HFFc6 (cell line): ENCODE data around the gene PAMR1. TPM values are rescaled to one million over a fixed set of nuclear protein-coding genes. Genes with fewer than 3 reads are reported as not detected.

Experiments
- DNase-seq: peaks from one replicate; pipeline ENCODE4 v3.0.0-alpha.2; 2018
- H3K27ac Mint-ChIP-seq: 2 replicates; pipeline ENCODE4 v1.8.0; 2020; ENCODE audit warnings: mild to moderate bottlenecking, mixed read lengths
- H3K27me3 Mint-ChIP-seq: 2 replicates; pipeline ENCODE4 v1.8.0; 2021; ENCODE audit warnings: mild to moderate bottlenecking, moderate library complexity, mixed read lengths; ENCODE audit not compliant: insufficient read depth
- H3K36me3 Mint-ChIP-seq: 2 replicates; pipeline ENCODE4 v1.8.0; 2021; ENCODE audit warnings: low read depth, mixed read lengths
- H3K4me1 Mint-ChIP-seq: 2 replicates; pipeline ENCODE4 v1.8.0; 2020; ENCODE audit warnings: low read depth, mixed read lengths
- H3K4me3 Mint-ChIP-seq: 2 replicates; pipeline ENCODE4 v1.8.0; 2020; ENCODE audit warnings: mild to moderate bottlenecking, moderate library complexity, mixed read lengths
- H3K9me3 Mint-ChIP-seq: 2 replicates; pipeline ENCODE4 v1.8.0; 2020; ENCODE audit warnings: mild to moderate bottlenecking, mixed read lengths
- total RNA-seq, 6 experiments: library from RNA; stranded (reverse); fragmentation: NEBNext Ultra II Directional; extraction: Animal tissue kit (Norgen Biotek cat#: 25700); gene quantifications; 2 replicates in 1 of 6; 3 replicates in 5 of 6; pipeline ENCODE4 v1.2.3, GENCODE V29; 2021
- TF ChIP-seq, protein P1 (sequence below): fragments of 200-600 bp; sonication (generic); IDR thresholded peaks from 2 replicates; pipeline ENCODE4 v1.5.0; 2021; ENCODE audit warnings: antibody characterized with exemption, mild to moderate bottlenecking

PAMR1 gene
- total RNA-seq, 6 experiments from 2014 or later = 151 to 209 (median 191) TPM

DNA sequence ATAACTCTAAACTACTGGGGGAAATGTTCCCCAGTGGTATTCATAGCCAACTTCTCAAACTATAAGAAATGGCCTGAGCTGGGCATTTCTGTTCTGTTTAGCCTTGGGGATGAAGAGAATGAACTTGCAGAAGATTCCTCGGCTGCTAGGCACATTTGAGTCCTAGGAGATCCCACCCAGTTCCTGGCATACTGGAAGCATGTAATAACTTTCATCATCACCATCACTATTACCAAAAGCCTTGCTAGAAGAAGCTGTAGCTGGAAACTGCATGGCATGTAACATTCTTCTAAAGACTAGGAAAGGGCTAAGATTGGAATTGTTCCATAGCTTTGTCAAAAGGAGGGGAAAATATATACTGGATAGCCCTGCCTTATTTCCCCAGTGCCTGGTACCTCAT is 65.9 kb downstream of the PAMR1 start:
- Mint-ChIP-seq H3K27me3 (no peaks in the 10 kb centered on the region), H3K4me3 (no peak overlapping the region)
- TF ChIP-seq, protein P1, sequence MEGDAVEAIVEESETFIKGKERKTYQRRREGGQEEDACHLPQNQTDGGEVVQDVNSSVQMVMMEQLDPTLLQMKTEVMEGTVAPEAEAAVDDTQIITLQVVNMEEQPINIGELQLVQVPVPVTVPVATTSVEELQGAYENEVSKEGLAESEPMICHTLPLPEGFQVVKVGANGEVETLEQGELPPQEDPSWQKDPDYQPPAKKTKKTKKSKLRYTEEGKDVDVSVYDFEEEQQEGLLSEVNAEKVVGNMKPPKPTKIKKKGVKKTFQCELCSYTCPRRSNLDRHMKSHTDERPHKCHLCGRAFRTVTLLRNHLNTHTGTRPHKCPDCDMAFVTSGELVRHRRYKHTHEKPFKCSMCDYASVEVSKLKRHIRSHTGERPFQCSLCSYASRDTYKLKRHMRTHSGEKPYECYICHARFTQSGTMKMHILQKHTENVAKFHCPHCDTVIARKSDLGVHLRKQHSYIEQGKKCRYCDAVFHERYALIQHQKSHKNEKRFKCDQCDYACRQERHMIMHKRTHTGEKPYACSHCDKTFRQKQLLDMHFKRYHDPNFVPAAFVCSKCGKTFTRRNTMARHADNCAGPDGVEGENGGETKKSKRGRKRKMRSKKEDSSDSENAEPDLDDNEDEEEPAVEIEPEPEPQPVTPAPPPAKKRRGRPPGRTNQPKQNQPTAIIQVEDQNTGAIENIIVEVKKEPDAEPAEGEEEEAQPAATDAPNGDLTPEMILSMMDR = no peak

DNA sequence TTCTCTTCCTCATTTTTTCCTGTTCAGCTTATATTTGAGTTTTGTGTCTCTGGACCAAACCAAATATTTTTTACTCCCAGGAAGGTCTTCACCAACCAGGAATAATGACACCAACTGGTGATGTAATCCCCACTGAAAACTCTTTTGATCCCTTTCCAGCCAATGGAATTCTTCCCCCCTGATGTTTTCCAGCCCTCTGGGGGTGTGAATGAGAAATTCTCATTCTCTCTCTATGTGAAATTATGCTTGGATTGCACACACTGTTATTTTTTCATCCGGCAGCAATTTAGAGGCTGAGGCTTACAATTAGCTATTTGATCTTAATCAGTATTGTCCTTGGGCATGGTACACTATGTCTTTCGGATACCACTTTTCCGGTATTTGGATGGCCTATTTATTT is 66.6 kb downstream of the PAMR1 start:
- H3K9me3 Mint-ChIP-seq = no peaks in the 10 kb centered on the region
- peaks cover 8% of the 10 kb centered on the region; the same call in 1 of the 2 replicates for H3K4me1 Mint-ChIP-seq
- DNase-seq = no peak
- peaks cover 60% of the 10 kb centered on the region for H3K36me3 Mint-ChIP-seq
- TF ChIP-seq, protein P1 = no peak
- no peak overlapping the region for H3K4me3 Mint-ChIP-seq
- H3K27ac Mint-ChIP-seq = no peak overlapping the region
- no peaks in the 10 kb centered on the region for H3K27me3 Mint-ChIP-seq

More for the DNA sequence above, 65.9 kb downstream of the PAMR1 start:
- Mint-ChIP-seq H3K36me3 (peaks cover 58% of the 10 kb centered on the region), H3K9me3 (no peaks in the 10 kb centered on the region), H3K4me1 (peaks cover 10% of the 10 kb centered on the region; the same call in 1 of the 2 replicates), H3K27ac (no peak overlapping the region)
- DNase-seq = no peak

DNA sequence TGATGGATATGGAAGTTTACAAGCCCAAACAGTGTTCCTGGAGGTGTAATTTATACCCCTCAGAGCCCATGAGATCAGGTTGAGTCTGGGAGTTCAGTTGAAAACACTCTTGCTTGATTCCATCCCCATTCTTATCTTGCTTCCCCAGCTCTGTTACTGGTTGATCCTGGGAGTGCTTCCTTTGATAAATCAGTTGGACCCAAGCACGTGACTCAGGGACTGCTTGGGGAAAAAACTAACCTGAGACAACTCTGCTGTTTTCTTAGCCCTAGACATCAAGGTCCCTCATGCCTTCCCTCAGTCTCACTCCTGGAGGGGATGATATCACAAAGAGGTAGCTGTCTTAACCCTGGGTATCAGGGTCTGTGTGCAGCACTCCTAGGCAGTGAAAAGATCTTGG is 71.1 kb downstream of the PAMR1 start:
- no peak overlapping the region for H3K4me3 Mint-ChIP-seq
- no peak overlapping the region for H3K27ac Mint-ChIP-seq
- no peaks in the 10 kb centered on the region; the same call in 1 of the 2 replicates for H3K9me3 Mint-ChIP-seq
- no peak for DNase-seq
- peaks cover 8% of the 10 kb centered on the region; the same call in 1 of the 2 replicates for H3K4me1 Mint-ChIP-seq
- H3K27me3 Mint-ChIP-seq = no peaks in the 10 kb centered on the region
- TF ChIP-seq, protein P1 = no peak
- H3K36me3 Mint-ChIP-seq = peaks cover 65% of the 10 kb centered on the region

DNA sequence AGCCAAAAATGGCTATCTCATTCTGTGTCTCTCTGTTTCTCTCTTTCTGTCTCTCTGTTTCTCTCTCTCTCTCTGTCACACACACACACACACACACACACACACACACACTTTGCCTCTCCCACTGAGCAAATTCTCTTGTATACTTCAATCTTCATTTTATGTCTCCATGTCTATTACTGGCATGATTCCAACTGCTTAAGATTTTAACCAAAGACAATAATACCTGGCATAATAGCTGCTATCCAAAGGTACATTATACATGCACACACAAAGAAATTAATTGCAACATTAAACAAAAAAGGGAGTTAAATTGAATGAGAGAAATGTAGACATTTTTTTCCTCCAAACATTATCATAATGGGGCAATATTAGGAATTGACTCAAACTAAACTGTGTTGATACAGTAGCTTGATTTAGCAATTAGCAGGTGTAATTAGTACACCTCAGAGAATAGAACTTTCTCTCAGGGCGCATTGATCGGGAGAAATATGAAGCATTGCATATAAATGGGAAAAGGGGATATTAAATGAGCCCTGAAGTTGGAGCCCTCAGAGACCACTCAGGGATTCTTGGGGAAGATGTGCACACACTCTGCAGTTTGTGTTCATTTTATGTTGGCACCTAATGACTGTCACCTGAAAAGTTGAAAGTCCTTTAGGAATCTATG is 88.7 kb downstream of the PAMR1 start:
- H3K4me1 Mint-ChIP-seq = no peaks in the 10 kb centered on the region
- DNase-seq = no peak
- H3K27me3 Mint-ChIP-seq = no peaks in the 10 kb centered on the region
- H3K27ac Mint-ChIP-seq = no peak overlapping the region
- H3K36me3 Mint-ChIP-seq = peaks cover 76% of the 10 kb centered on the region
- no peak overlapping the region for H3K4me3 Mint-ChIP-seq
- H3K9me3 Mint-ChIP-seq = no peaks in the 10 kb centered on the region
- TF ChIP-seq, protein P1 = no peak

DNA sequence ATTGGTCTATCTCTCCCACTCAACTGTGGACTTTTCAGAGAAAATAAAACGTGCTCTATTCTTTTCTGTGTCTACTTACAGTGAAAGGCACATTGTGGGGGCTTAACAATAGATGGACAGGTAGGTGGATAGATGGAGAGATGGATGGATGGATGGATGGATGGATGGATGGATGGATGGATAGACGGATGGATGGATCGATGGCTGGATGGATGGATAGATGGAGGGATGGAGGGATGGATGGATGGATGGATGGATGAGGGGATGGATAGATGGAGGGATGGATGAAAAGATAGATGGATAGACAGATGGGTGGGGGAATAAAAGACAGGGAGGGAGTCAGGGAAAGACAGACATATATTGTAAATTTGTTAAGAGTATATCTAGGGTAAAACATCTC is 91.8 kb downstream of the PAMR1 start:
- Mint-ChIP-seq H3K4me3 (no peak overlapping the region), H3K27ac (0 out of 2 replicates have a peak overlapping the region, but pooled peaks have one; percentile 4), H3K27me3 (no peaks in the 10 kb centered on the region), H3K36me3 (peaks cover 76% of the 10 kb centered on the region), H3K4me1 (no peaks in the 10 kb centered on the region), H3K9me3 (no peaks in the 10 kb centered on the region)
- no peak for DNase-seq
- TF ChIP-seq, protein P1 = no peak
